ENCODE results near the gene ANKRD22. TPM values are rescaled to one million over a fixed set of nuclear protein-coding genes. Genes with fewer than 3 reads are reported as not detected.

The ANKRD22 gene
- polyA plus RNA-seq, 1 of the 3 experiments (the other 2 are of a cell fraction): 0.15 TPM

DNA sequence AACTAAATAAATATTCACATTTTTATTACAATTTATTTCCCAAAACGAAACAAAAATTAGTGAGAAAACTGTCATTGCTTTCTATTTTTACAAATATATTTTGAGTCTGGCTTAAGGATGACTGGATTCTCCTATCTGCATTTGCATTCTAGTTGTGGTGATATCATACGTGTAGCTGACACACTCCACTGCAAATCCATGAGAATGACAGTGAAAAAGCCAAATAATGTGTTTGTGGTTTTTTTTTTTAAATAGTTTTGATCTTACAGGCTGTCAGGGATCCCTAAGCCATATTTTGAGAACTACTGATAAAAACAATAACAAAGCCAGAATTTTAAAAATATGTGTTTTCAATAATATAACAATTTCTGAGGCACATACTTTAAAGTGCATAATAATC is 22.6 kb upstream of the ANKRD22 start:
- no peaks in the 10 kb centered on the region for H3K79me2 ChIP-seq (ENCODE audit: insufficient read depth)
- H3K9me3 ChIP-seq: no peaks in the 10 kb centered on the region
- no peak overlapping the region for H3K27ac ChIP-seq (ENCODE audit: low read depth in 2 of 2, low read length in 1 of 2)
- no peak overlapping the region for H2AFZ ChIP-seq (ENCODE audit: low read depth)
- WGBS (ENCODE audit: low lambda C conversion rate): 81% methylated on average over 2 of the region's 2 CpGs
- no peak overlapping the region for H3K4me2 ChIP-seq
- H3K27me3 ChIP-seq (ENCODE audit: insufficient read depth): no peaks in the 10 kb centered on the region
- H4K20me1 ChIP-seq (ENCODE audit: insufficient read depth): no peaks in the 10 kb centered on the region
- H3K36me3 ChIP-seq (replicated peaks in 1 of 2; ENCODE audit: control insufficient read depth in 1 of 2, insufficient read depth in 2 of 2, low read length in 1 of 2): no peaks in the 10 kb centered on the region
- TF ChIP-seq YY1 (IDR thresholded peaks at IDR 0.05; ENCODE audit: low read depth): no peak
- no peak for TF ChIP-seq MEF2A (IDR thresholded peaks at IDR 0.05; ENCODE audit: borderline replicate concordance, low read depth)
- no peak for TF ChIP-seq GATA2 (CRISPR knock-in tag; IDR thresholded peaks at IDR 0.05)
- TF ChIP-seq, protein P1, sequence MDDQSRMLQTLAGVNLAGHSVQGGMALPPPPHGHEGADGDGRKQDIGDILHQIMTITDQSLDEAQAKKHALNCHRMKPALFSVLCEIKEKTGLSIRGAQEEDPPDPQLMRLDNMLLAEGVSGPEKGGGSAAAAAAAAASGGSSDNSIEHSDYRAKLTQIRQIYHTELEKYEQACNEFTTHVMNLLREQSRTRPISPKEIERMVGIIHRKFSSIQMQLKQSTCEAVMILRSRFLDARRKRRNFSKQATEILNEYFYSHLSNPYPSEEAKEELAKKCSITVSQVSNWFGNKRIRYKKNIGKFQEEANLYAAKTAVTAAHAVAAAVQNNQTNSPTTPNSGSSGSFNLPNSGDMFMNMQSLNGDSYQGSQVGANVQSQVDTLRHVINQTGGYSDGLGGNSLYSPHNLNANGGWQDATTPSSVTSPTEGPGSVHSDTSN (IDR thresholded peaks at IDR 0.05): no peak
- no peak for TF ChIP-seq ZBTB33 (IDR thresholded peaks at IDR 0.05; ENCODE audit: borderline replicate concordance, low read depth)
- no peak for TF ChIP-seq RAD21 (IDR thresholded peaks at IDR 0.05; ENCODE audit: low read length)
- no peak for TF ChIP-seq EP300 (IDR thresholded peaks at IDR 0.05; ENCODE audit: borderline replicate concordance in 1 of 2, low read depth in 1 of 2, low read length in 1 of 2)
- no peak for DNase-seq
- H3K4me1 ChIP-seq (ENCODE audit: control insufficient read depth in 1 of 2, insufficient read depth in 2 of 2, low read depth in 1 of 2, low read length in 1 of 2): peaks cover 2 to 12% of the 10 kb centered on the region in 2 experiments; a peak in 3 of 4 replicates
- H3K9me2 ChIP-seq: no peaks in the 10 kb centered on the region
- H3K9ac ChIP-seq: no peak overlapping the region
- peaks cover 8% of the 10 kb centered on the region for H3F3A ChIP-seq (replicated peaks; ENCODE audit: insufficient read depth)
- ChIA-PET CTCF (interaction anchor here (1.9 kb wide), 1 partner anchor 39 kb away, joined by 7 read pairs; no protein-coding TSS in a partner anchor), POLR2A (no interaction called here)
- no peak overlapping the region for H3K4me3 ChIP-seq (ENCODE audit: low read depth in 2 of 2, low read length in 1 of 2)

- ChIA-PET POLR2A (no interaction called here), CTCF (interaction anchor here (1.0 to 1.9 kb wide), 2 partner anchors 28 to 38 kb away, joined by 3 to 7 read pairs; no protein-coding TSS in a partner anchor)
- peaks cover 0 to 6% of the 10 kb centered on the region in 2 experiments; a peak in 2 of 4 replicates for H3K4me1 ChIP-seq (ENCODE audit: control insufficient read depth in 1 of 2, insufficient read depth in 2 of 2, low read depth in 1 of 2, low read length in 1 of 2)
- 45% methylated on average over 2 of the region's 2 CpGs for WGBS (ENCODE audit: low lambda C conversion rate)
- H3K27me3 ChIP-seq (ENCODE audit: insufficient read depth): no peaks in the 10 kb centered on the region
- H2AFZ ChIP-seq (ENCODE audit: low read depth): 0 out of 2 replicates have a peak overlapping the region, but pooled peaks have one; percentile 18
- H3K36me3 ChIP-seq (replicated peaks in 1 of 2; ENCODE audit: control insufficient read depth in 1 of 2, insufficient read depth in 2 of 2, low read length in 1 of 2): no peaks in the 10 kb centered on the region
- TF ChIP-seq FOXJ3 (CRISPR knock-in tag; IDR thresholded peaks at IDR 0.05): no peak
- TF ChIP-seq MXI1 (IDR thresholded peaks at IDR 0.05; ENCODE audit: low read depth, low read length): no peak
- no peak for TF ChIP-seq EP300 (IDR thresholded peaks at IDR 0.05; ENCODE audit: borderline replicate concordance in 1 of 2, low read depth in 1 of 2, low read length in 1 of 2)
- no peak for TF ChIP-seq TEAD4 (IDR thresholded peaks at IDR 0.05; ENCODE audit: borderline replicate concordance, insufficient read depth)
- TF ChIP-seq SIN3A (IDR thresholded peaks at IDR 0.05; ENCODE audit: borderline replicate concordance, low read depth, low read length): no peak
- no peak for TF ChIP-seq ELF1 (IDR thresholded peaks at IDR 0.05)
- no peak for TF ChIP-seq RCOR1 (IDR thresholded peaks at IDR 0.05; ENCODE audit: low read length)
- no peaks in the 10 kb centered on the region for H3K79me2 ChIP-seq (ENCODE audit: insufficient read depth)
- no peak overlapping the region for H3K4me2 ChIP-seq
- H3K9me2 ChIP-seq: no peaks in the 10 kb centered on the region
- peaks cover 3% of the 10 kb centered on the region for H3F3A ChIP-seq (replicated peaks; ENCODE audit: insufficient read depth)
- no peak overlapping the region for H3K9ac ChIP-seq
- no peak overlapping the region for H3K4me3 ChIP-seq (ENCODE audit: low read depth in 2 of 2, low read length in 1 of 2)
- no peaks in the 10 kb centered on the region for H3K9me3 ChIP-seq
- H4K20me1 ChIP-seq (ENCODE audit: insufficient read depth): no peaks in the 10 kb centered on the region
- DNase-seq: no peak
- no peak overlapping the region for H3K27ac ChIP-seq (ENCODE audit: low read depth in 2 of 2, low read length in 1 of 2)
Measured at GRCh38 chr10:88873757-88874156, 22.1 kb upstream of the ANKRD22 start.

Measured in SK-N-SH (cell line).